SU-DHL-6 (cell line): Measurements from ENCODE around the gene DCTN1.

ENCODE experiments used
- H2AFZ ChIP-seq: fragments of 200-600 bp; sonication (generic); 2 replicates; pipeline ENCODE4 v1.6.1; 2014; ENCODE audit warnings: low read depth, mild to moderate bottlenecking, moderate library complexity, mixed read lengths, antibody characterized with exemption, low read length; ENCODE audit not compliant: severe bottlenecking
- H3F3A ChIP-seq: fragments of 200-600 bp; shearing (Covaris generic); 2 replicates; pipeline ENCODE4 v1.6.0; 2016; ENCODE audit warnings: antibody characterized with exemption, mild to moderate bottlenecking; ENCODE audit not compliant: insufficient read depth
- H3K27ac ChIP-seq: fragments of 200-600 bp; sonication (generic); 2 replicates; pipeline ENCODE4 v1.5.1; 2016; ENCODE audit warnings: low read depth, mild to moderate bottlenecking, low read length, moderate library complexity, mixed read lengths
- H3K27me3 ChIP-seq: fragments of 200-600 bp; sonication (generic), shearing (Covaris generic); 2 replicates; pipeline ENCODE4 v1.6.0; 2014; ENCODE audit warnings: mild to moderate bottlenecking, low read length
- H3K36me3 ChIP-seq: fragments of 200-600 bp; sonication (generic); 2 replicates; pipeline ENCODE4 v1.6.1; 2014; ENCODE audit warnings: mild to moderate bottlenecking, low read length, mixed read lengths
- H3K4me2 ChIP-seq: fragments of 300-600, 200-600 bp; shearing (Covaris generic), sonication (generic); 2 replicates; pipeline ENCODE4 v1.6.0; 2014; ENCODE audit warnings: low read length, low read depth, mild to moderate bottlenecking; ENCODE audit not compliant: poor library complexity, severe bottlenecking
- H3K4me3 ChIP-seq: fragments of 200-600 bp; sonication (generic); 2 replicates; pipeline ENCODE4 v1.5.1; 2014; ENCODE audit warnings: antibody characterized with exemption, low read length, mild to moderate bottlenecking, mixed read lengths; ENCODE audit not compliant: insufficient read depth, poor library complexity, severe bottlenecking
- H3K79me2 ChIP-seq: fragments of 200-600 bp; sonication (generic); 2 replicates; pipeline ENCODE4 v1.6.1; 2014; ENCODE audit warnings: mild to moderate bottlenecking, low read length, moderate library complexity; ENCODE audit not compliant: insufficient read depth
- H3K9ac ChIP-seq: fragments of 200-600 bp; sonication (generic); 2 replicates; pipeline ENCODE4 v1.7.0; 2014; ENCODE audit warnings: mild to moderate bottlenecking, low read length
- H3K9me2 ChIP-seq: fragments of 200-600 bp; sonication (generic); replicated peaks from 2 replicates; pipeline ENCODE4 v1.6.1; 2014; ENCODE audit warnings: low read length; ENCODE audit not compliant: insufficient read depth
- H3K9me3 ChIP-seq: fragments of 200-600 bp; sonication (generic); 2 replicates; pipeline ENCODE4 v1.6.1; 2014; ENCODE audit warnings: low read length, mixed read lengths; ENCODE audit not compliant: insufficient read depth
- H4K20me1 ChIP-seq: fragments of 200-600 bp; sonication (generic); 2 replicates; pipeline ENCODE4 v1.6.1; 2014; ENCODE audit warnings: low read depth, mild to moderate bottlenecking, antibody characterized with exemption, low read length, moderate library complexity, mixed read lengths
- CTCF ChIP-seq: fragments of 200-600 bp; sonication (generic); IDR thresholded peaks from one replicate; pipeline ENCODE4 v1.5.1; 2017; ENCODE audit warnings: antibody characterized with exemption, mild to moderate bottlenecking, low read length, moderate library complexity; ENCODE audit not compliant: insufficient read depth, poor library complexity, severe bottlenecking
- EZH2phosphoT487 ChIP-seq: fragments of 200-600 bp; sonication (generic), shearing (Covaris generic); conservative IDR thresholded peaks from 2 replicates; pipeline ENCODE4 v1.6.1; 2018; ENCODE audit warnings: mild to moderate bottlenecking, antibody characterized with exemption, low read length, moderate library complexity, mixed read lengths

DCTN1 gene

GRCh38 chr2:74384051-74384450, 3.9 kb upstream of the DCTN1 start:
- Histone ChIP-seq H3K27ac (no peak overlapping the region), H4K20me1 (no peaks in the 10 kb centered on the region), H3K79me2 (peaks cover 43% of the 10 kb centered on the region), H3K9me2 (no peaks in the 10 kb centered on the region), H3K27me3 (no peaks in the 10 kb centered on the region), H2AFZ (no peak overlapping the region), H3K4me2 (no peak overlapping the region), H3K36me3 (no peaks in the 10 kb centered on the region), H3F3A (no peaks in the 10 kb centered on the region), H3K9me3 (no peaks in the 10 kb centered on the region), H3K4me3 (no peak overlapping the region), H3K9ac (no peak overlapping the region)
- no peak for TF ChIP-seq CTCF
- TF ChIP-seq EZH2phosphoT487 = no peak

- H3K9me3 ChIP-seq = no peaks in the 10 kb centered on the region
- peaks cover 39% of the 10 kb centered on the region for H3K79me2 ChIP-seq
- H3K9me2 ChIP-seq = no peaks in the 10 kb centered on the region
- no peaks in the 10 kb centered on the region for H4K20me1 ChIP-seq
- no peak overlapping the region for H3K4me3 ChIP-seq
- TF ChIP-seq EZH2phosphoT487 (no peak), CTCF (no peak)
- no peak overlapping the region for H3K9ac ChIP-seq
- no peak overlapping the region for H3K27ac ChIP-seq
- H3K4me2 ChIP-seq = no peak overlapping the region
- no peak overlapping the region for H2AFZ ChIP-seq
- no peaks in the 10 kb centered on the region for H3K36me3 ChIP-seq
- H3K27me3 ChIP-seq = no peaks in the 10 kb centered on the region
- no peaks in the 10 kb centered on the region for H3F3A ChIP-seq
Observed at GRCh38 chr2:74383254-74383653, 3.1 kb upstream of the DCTN1 start.

GRCh38 chr2:74381751-74382150, 1.6 kb upstream of the DCTN1 start:
- Histone ChIP-seq H3K27me3 (no peaks in the 10 kb centered on the region), H3K9me2 (no peaks in the 10 kb centered on the region), H3K4me3 (no peak overlapping the region), H2AFZ (no peak overlapping the region), H3K36me3 (no peaks in the 10 kb centered on the region), H3K79me2 (peaks cover 28% of the 10 kb centered on the region), H4K20me1 (no peaks in the 10 kb centered on the region), H3K27ac (no peak overlapping the region), H3K4me2 (no peak overlapping the region), H3F3A (no peaks in the 10 kb centered on the region), H3K9ac (no peak overlapping the region), H3K9me3 (no peaks in the 10 kb centered on the region)
- no peak for TF ChIP-seq EZH2phosphoT487
- no peak for TF ChIP-seq CTCF

GRCh38 chr2:74378007-74378406, 2.1 kb downstream of the DCTN1 start:
- Histone ChIP-seq H4K20me1 (no peaks in the 10 kb centered on the region), H3K9me2 (no peaks in the 10 kb centered on the region), H3K27me3 (no peaks in the 10 kb centered on the region), H3K27ac (no peak overlapping the region), H3K79me2 (peaks cover 13% of the 10 kb centered on the region), H2AFZ (no peak overlapping the region), H3K4me2 (no peak overlapping the region), H3K4me3 (no peak overlapping the region), H3K9me3 (no peaks in the 10 kb centered on the region), H3K9ac (no peak overlapping the region), H3F3A (no peaks in the 10 kb centered on the region), H3K36me3 (no peaks in the 10 kb centered on the region)
- TF ChIP-seq CTCF (no peak), EZH2phosphoT487 (no peak)
